Erythroblast (primary cell): ENCODE measurements around the gene OPN4.

Experiments used
- GATA1 ChIP-seq: IDR thresholded peaks from 2 replicates; pipeline ENCODE4 v1.6.1; 2011; ENCODE audit warnings: low read depth, mild to moderate bottlenecking, control low read depth, low read length, moderate library complexity
- POLR2A ChIP-seq: IDR thresholded peaks from 2 replicates; pipeline ENCODE4 v1.6.1; 2011; ENCODE audit warnings: mild to moderate bottlenecking, low read length

- TF ChIP-seq POLR2A (no peak), GATA1 (no peak)
Observed at GRCh38 chr10:86632009-86632800, 22.1 kb upstream of the OPN4 start.
